WTC11 (cell line): ENCODE measurements around the gene BTBD17. TPM values are rescaled to one million over a fixed set of nuclear protein-coding genes. Genes with fewer than 3 reads are reported as not detected.

ENCODE experiments used
- ATAC-seq: fragments of 200-7000 bp; cut with Tn5 transposase; 2 replicates; pipeline ENCODE4 v1.10.0; 2021; ENCODE audit warnings: mild to moderate bottlenecking, moderate library complexity
- CTCF ChIA-PET: fragments of 300-600 bp; sonication (Branson Sonifier 250); formaldehyde crosslinking; loops from one replicate; lab custom pipeline; 2021; ENCODE audit warnings: antibody characterized with exemption; lab: Charles Lee
- POLR2A ChIA-PET: fragments of 350-600 bp; sonication (Branson Sonifier 250); formaldehyde crosslinking; loops from one replicate; lab custom pipeline; 2021; ENCODE audit warnings: antibody characterized with exemption; lab: Charles Lee
- DNase-seq: peaks from one replicate; pipeline ENCODE4 v3.0.0; 2021; ENCODE audit warnings: low spot score
- H3K27ac Mint-ChIP-seq: 2 replicates; pipeline ENCODE4 v1.8.0; 2021; ENCODE audit warnings: mixed read lengths
- H3K27me3 Mint-ChIP-seq: 2 replicates; pipeline ENCODE4 v1.8.0; 2021; ENCODE audit warnings: low read depth, mild to moderate bottlenecking, moderate library complexity, mixed read lengths
- H3K36me3 Mint-ChIP-seq: 2 replicates; pipeline ENCODE4 v1.8.0; 2021; ENCODE audit warnings: mixed read lengths
- H3K4me1 Mint-ChIP-seq: 2 replicates; pipeline ENCODE4 v1.8.0; 2022; ENCODE audit warnings: mixed read lengths
- H3K4me3 Mint-ChIP-seq: 2 replicates; pipeline ENCODE4 v1.8.0; 2021; ENCODE audit warnings: mild to moderate bottlenecking, moderate library complexity, mixed read lengths
- H3K9me3 Mint-ChIP-seq: 2 replicates; pipeline ENCODE4 v1.8.0; 2021; ENCODE audit warnings: mixed read lengths
- E2F1 ChIP-seq: sonication (generic); formaldehyde crosslinking; IDR thresholded peaks from 2 replicates; pipeline ENCODE4 v1.8.0; 2022; ENCODE audit warnings: mild to moderate bottlenecking, missing genetic modification reagents
- E2F5 ChIP-seq: sonication (generic); formaldehyde crosslinking; IDR thresholded peaks from 2 replicates; pipeline ENCODE4 v1.8.1; 2022; ENCODE audit warnings: mild to moderate bottlenecking, moderate library complexity, missing genetic modification reagents
- EMX1 ChIP-seq: fragments of 250-450 bp; sonication (Bioruptor Pico); IDR thresholded peaks from 2 replicates; pipeline ENCODE4 v1.8.0; 2021; ENCODE audit warnings: mild to moderate bottlenecking
- GRHL2 ChIP-seq: fragments of 250-450 bp; sonication (Bioruptor Pico); IDR thresholded peaks from 2 replicates; pipeline ENCODE4 v1.8.0; 2022; ENCODE audit warnings: mild to moderate bottlenecking, moderate library complexity; ENCODE audit not compliant: insufficient replicate concordance, severe bottlenecking
- HMGXB4 ChIP-seq: sonication (generic); formaldehyde crosslinking; IDR thresholded peaks from 2 replicates; pipeline ENCODE4 v1.8.1; 2023; ENCODE audit warnings: mild to moderate bottlenecking, moderate library complexity, missing genetic modification reagents
- MAX ChIP-seq: sonication (generic); formaldehyde crosslinking; IDR thresholded peaks from 2 replicates; pipeline ENCODE4 v1.8.0; 2022; ENCODE audit warnings: mild to moderate bottlenecking, missing genetic modification reagents
- MLX ChIP-seq: sonication (generic); formaldehyde crosslinking; IDR thresholded peaks from 2 replicates; pipeline ENCODE4 v1.8.1; 2023; ENCODE audit warnings: mild to moderate bottlenecking, missing genetic modification reagents, moderate library complexity
- MYBL2 ChIP-seq: sonication (generic); formaldehyde crosslinking; IDR thresholded peaks from 2 replicates; pipeline ENCODE4 v1.8.1; 2023; ENCODE audit warnings: mild to moderate bottlenecking, moderate library complexity, missing genetic modification reagents
- PRRX2 ChIP-seq: fragments of 250-450 bp; sonication (Bioruptor Pico); IDR thresholded peaks from 2 replicates; pipeline ENCODE4 v1.8.0; 2021; ENCODE audit warnings: mild to moderate bottlenecking
- SMAD4 ChIP-seq: sonication (generic); formaldehyde crosslinking; IDR thresholded peaks from 2 replicates; pipeline ENCODE4 v1.8.0; 2022; ENCODE audit warnings: mild to moderate bottlenecking, missing genetic modification reagents
- TCF7 ChIP-seq: sonication (generic); formaldehyde crosslinking; IDR thresholded peaks from 2 replicates; pipeline ENCODE4 v1.8.0; 2022; ENCODE audit warnings: mild to moderate bottlenecking, low read depth, missing genetic modification reagents, moderate library complexity
- ZNF317 ChIP-seq: sonication (generic); formaldehyde crosslinking; IDR thresholded peaks from 2 replicates; pipeline ENCODE4 v1.8.1; 2023; ENCODE audit warnings: low read depth, mild to moderate bottlenecking, moderate library complexity, missing genetic modification reagents, borderline replicate concordance
- ZNF396 ChIP-seq: fragments of 250-450 bp; sonication (Bioruptor Pico); IDR thresholded peaks from 2 replicates; pipeline ENCODE4 v1.8.0; 2021; ENCODE audit warnings: mild to moderate bottlenecking, moderate library complexity, borderline replicate concordance
- ZNF425 ChIP-seq: fragments of 250-450 bp; sonication (Bioruptor Pico); conservative IDR thresholded peaks from 2 replicates; pipeline ENCODE4 v1.9.0; 2021; ENCODE audit warnings: mild to moderate bottlenecking
- total RNA-seq: library from RNA; stranded (reverse); gene quantifications from 3 replicates; pipeline ENCODE4 v1.2.3, GENCODE V29; 2021
- TF ChIP-seq, protein P1 (sequence below): fragments of 250-450 bp; sonication (Bioruptor Pico); IDR thresholded peaks from 2 replicates; pipeline ENCODE4 v1.8.0; 2021; ENCODE audit warnings: mild to moderate bottlenecking
- TF ChIP-seq, protein P2 (sequence below): sonication (generic); formaldehyde crosslinking; IDR thresholded peaks from 2 replicates; pipeline ENCODE4 v1.8.1; 2022; ENCODE audit warnings: low read depth, missing genetic modification reagents, borderline replicate concordance

BTBD17 gene
- total RNA-seq, 1 experiment from 2014 or later = 0.94 TPM

GRCh38 chr17:74408815-74409214 is 47.1 kb upstream of the BTBD17 start:
- no peaks in the 10 kb centered on the region for H3K27me3 Mint-ChIP-seq
- ATAC-seq = no peak
- H3K4me3 Mint-ChIP-seq = no peak overlapping the region
- CTCF ChIA-PET = interaction anchor here (0.6 to 2.9 kb wide), 5 partner anchors 29 to 327 kb away, joined by 3 to 13 read pairs (median 5); no protein-coding TSS in a partner anchor
- DNase-seq = no peak
- H3K4me1 Mint-ChIP-seq = peaks cover 11% of the 10 kb centered on the region
- peaks cover 7% of the 10 kb centered on the region for H3K9me3 Mint-ChIP-seq
- POLR2A ChIA-PET = no interaction called here
- 0 out of 2 replicates have a peak, but pooled peaks cover 5% of the 10 kb centered on the region for H3K36me3 Mint-ChIP-seq
- no peak overlapping the region for H3K27ac Mint-ChIP-seq
- TF ChIP-seq SMAD4 (CRISPR knock-in tag) = no peak
- no peak for TF ChIP-seq E2F5 (CRISPR knock-in tag)
- TF ChIP-seq ZNF425 (CRISPR knock-in tag) = no peak
- no peak for TF ChIP-seq E2F1 (CRISPR knock-in tag)
- TF ChIP-seq ZNF317 (CRISPR knock-in tag) = no peak
- TF ChIP-seq, protein P1, sequence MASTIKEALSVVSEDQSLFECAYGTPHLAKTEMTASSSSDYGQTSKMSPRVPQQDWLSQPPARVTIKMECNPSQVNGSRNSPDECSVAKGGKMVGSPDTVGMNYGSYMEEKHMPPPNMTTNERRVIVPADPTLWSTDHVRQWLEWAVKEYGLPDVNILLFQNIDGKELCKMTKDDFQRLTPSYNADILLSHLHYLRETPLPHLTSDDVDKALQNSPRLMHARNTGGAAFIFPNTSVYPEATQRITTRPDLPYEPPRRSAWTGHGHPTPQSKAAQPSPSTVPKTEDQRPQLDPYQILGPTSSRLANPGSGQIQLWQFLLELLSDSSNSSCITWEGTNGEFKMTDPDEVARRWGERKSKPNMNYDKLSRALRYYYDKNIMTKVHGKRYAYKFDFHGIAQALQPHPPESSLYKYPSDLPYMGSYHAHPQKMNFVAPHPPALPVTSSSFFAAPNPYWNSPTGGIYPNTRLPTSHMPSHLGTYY (CRISPR knock-in tag) = no peak
- no peak for TF ChIP-seq TCF7 (CRISPR knock-in tag)
- TF ChIP-seq ZNF396 (CRISPR knock-in tag) = no peak
- TF ChIP-seq MLX = no peak
- TF ChIP-seq, protein P2, sequence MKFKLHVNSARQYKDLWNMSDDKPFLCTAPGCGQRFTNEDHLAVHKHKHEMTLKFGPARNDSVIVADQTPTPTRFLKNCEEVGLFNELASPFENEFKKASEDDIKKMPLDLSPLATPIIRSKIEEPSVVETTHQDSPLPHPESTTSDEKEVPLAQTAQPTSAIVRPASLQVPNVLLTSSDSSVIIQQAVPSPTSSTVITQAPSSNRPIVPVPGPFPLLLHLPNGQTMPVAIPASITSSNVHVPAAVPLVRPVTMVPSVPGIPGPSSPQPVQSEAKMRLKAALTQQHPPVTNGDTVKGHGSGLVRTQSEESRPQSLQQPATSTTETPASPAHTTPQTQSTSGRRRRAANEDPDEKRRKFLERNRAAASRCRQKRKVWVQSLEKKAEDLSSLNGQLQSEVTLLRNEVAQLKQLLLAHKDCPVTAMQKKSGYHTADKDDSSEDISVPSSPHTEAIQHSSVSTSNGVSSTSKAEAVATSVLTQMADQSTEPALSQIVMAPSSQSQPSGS (CRISPR knock-in tag) = no peak
- no peak for TF ChIP-seq GRHL2 (CRISPR knock-in tag)
- no peak for TF ChIP-seq HMGXB4 (CRISPR knock-in tag)
- no peak for TF ChIP-seq PRRX2 (CRISPR knock-in tag)
- no peak for TF ChIP-seq MAX (CRISPR knock-in tag)
- TF ChIP-seq MYBL2 (CRISPR knock-in tag) = no peak
- TF ChIP-seq EMX1 (CRISPR knock-in tag) = no peak
